Activated T-helper 17 cell treated with anti-CD3 and anti-CD28 coated beads, Interleukin-2, amount 50 U/mL, for 72 hours (primary cell): ENCODE data around the gene HLF. TPM values are rescaled to one million over a fixed set of nuclear protein-coding genes. Genes with fewer than 3 reads are reported as not detected.
A peak's percentile ranks its signal among the peaks of the same experiment; 100 is the strongest.

ENCODE experiments used
- ATAC-seq: fragments of 150-1000 bp; cut with Tn5 transposase; replicated peaks from 2 replicates; pipeline ENCODE4 v1.10.0; 2021; ENCODE audit warnings: mild to moderate bottlenecking, moderate library complexity
- H3K27ac Mint-ChIP-seq: one replicate; pipeline ENCODE4 v1.8.0; 2022; ENCODE audit warnings: mixed read lengths
- H3K27me3 Mint-ChIP-seq: one replicate; pipeline ENCODE4 v1.8.0; 2022; ENCODE audit warnings: mixed read lengths
- H3K36me3 Mint-ChIP-seq: one replicate; pipeline ENCODE4 v1.8.0; 2022; ENCODE audit warnings: low read depth, mild to moderate bottlenecking, mixed read lengths
- H3K4me1 Mint-ChIP-seq: one replicate; pipeline ENCODE4 v1.8.0; 2022; ENCODE audit warnings: mixed read lengths
- H3K4me3 Mint-ChIP-seq: one replicate; pipeline ENCODE4 v1.8.0; 2022; ENCODE audit warnings: mild to moderate bottlenecking, mixed read lengths
- H3K9me3 Mint-ChIP-seq: one replicate; pipeline ENCODE4 v1.8.0; 2022; ENCODE audit warnings: mixed read lengths
- total RNA-seq, 2 donors: library from RNA; stranded (reverse); gene quantifications; one replicate each; pipeline ENCODE4 v1.2.3, GENCODE V29; 2022

The HLF gene
- total RNA-seq, 2 donors from 2014 or later = 21.7 to 46.3 TPM

GRCh38 chr17:55265311-55266021 lies 706 bp downstream of the HLF start:
- H3K4me3 Mint-ChIP-seq = peak overlapping the region; percentile 74
- no peaks in the 10 kb centered on the region for H3K36me3 Mint-ChIP-seq
- peak; percentile 42 for ATAC-seq
- H3K9me3 Mint-ChIP-seq = no peaks in the 10 kb centered on the region
- no peaks in the 10 kb centered on the region for H3K27me3 Mint-ChIP-seq
- H3K27ac Mint-ChIP-seq = no peak overlapping the region
- H3K4me1 Mint-ChIP-seq = peaks cover 17% of the 10 kb centered on the region

- Mint-ChIP-seq H3K4me1 (peaks cover 17% of the 10 kb centered on the region), H3K9me3 (no peaks in the 10 kb centered on the region), H3K36me3 (no peaks in the 10 kb centered on the region), H3K27me3 (no peaks in the 10 kb centered on the region), H3K4me3 (peak overlapping the region; percentile 74), H3K27ac (no peak overlapping the region)
- no peak for ATAC-seq
These were observed 1.5 kb downstream of the HLF start for GRCh38 chr17:55266051-55266957.

GRCh38 chr17:55266958-55267688 lies 2.4 kb downstream of the HLF start:
- peak overlapping the region; percentile 74 for H3K4me3 Mint-ChIP-seq
- no peak for ATAC-seq
- no peak overlapping the region for H3K27ac Mint-ChIP-seq
- no peaks in the 10 kb centered on the region for H3K9me3 Mint-ChIP-seq
- no peaks in the 10 kb centered on the region for H3K36me3 Mint-ChIP-seq
- H3K4me1 Mint-ChIP-seq = peaks cover 22% of the 10 kb centered on the region
- no peaks in the 10 kb centered on the region for H3K27me3 Mint-ChIP-seq

GRCh38 chr17:55267777-55268648 lies 3.3 kb downstream of the HLF start:
- Mint-ChIP-seq H3K9me3 (no peaks in the 10 kb centered on the region), H3K27me3 (no peaks in the 10 kb centered on the region), H3K27ac (no peak overlapping the region), H3K4me3 (peak overlapping the region; percentile 5), H3K4me1 (peaks cover 29% of the 10 kb centered on the region), H3K36me3 (no peaks in the 10 kb centered on the region)
- no peak for ATAC-seq

- Mint-ChIP-seq H3K27me3 (no peaks in the 10 kb centered on the region), H3K27ac (no peak overlapping the region), H3K4me1 (peaks cover 32% of the 10 kb centered on the region), H3K4me3 (peak overlapping the region; percentile 5), H3K36me3 (no peaks in the 10 kb centered on the region), H3K9me3 (no peaks in the 10 kb centered on the region)
- ATAC-seq = no peak
These were observed 4.1 kb downstream of the HLF start for GRCh38 chr17:55268649-55269480.

- Mint-ChIP-seq H3K27me3 (no peaks in the 10 kb centered on the region), H3K4me3 (no peak overlapping the region), H3K9me3 (no peaks in the 10 kb centered on the region), H3K4me1 (peaks cover 30% of the 10 kb centered on the region), H3K36me3 (peaks cover 5% of the 10 kb centered on the region), H3K27ac (no peak overlapping the region)
- ATAC-seq = no peak
These were observed 5.1 kb downstream of the HLF start for GRCh38 chr17:55269894-55270293.

GRCh38 chr17:55271223-55271571 lies 6.4 kb downstream of the HLF start:
- H3K36me3 Mint-ChIP-seq = peaks cover 5% of the 10 kb centered on the region
- H3K9me3 Mint-ChIP-seq = no peaks in the 10 kb centered on the region
- peaks cover 34% of the 10 kb centered on the region for H3K4me1 Mint-ChIP-seq
- no peak for ATAC-seq
- H3K27ac Mint-ChIP-seq = no peak overlapping the region
- H3K4me3 Mint-ChIP-seq = no peak overlapping the region
- H3K27me3 Mint-ChIP-seq = no peaks in the 10 kb centered on the region

GRCh38 chr17:55271958-55272710 lies 7.4 kb downstream of the HLF start:
- Mint-ChIP-seq H3K4me3 (peak overlapping the region; percentile 29), H3K27ac (peak overlapping the region; percentile 15), H3K4me1 (peaks cover 39% of the 10 kb centered on the region), H3K27me3 (no peaks in the 10 kb centered on the region), H3K9me3 (no peaks in the 10 kb centered on the region), H3K36me3 (peaks cover 5% of the 10 kb centered on the region)
- ATAC-seq = peak; percentile 60

GRCh38 chr17:55272711-55273578 lies 8.2 kb downstream of the HLF start:
- no peak for ATAC-seq
- Mint-ChIP-seq H3K27me3 (no peaks in the 10 kb centered on the region), H3K4me3 (peak overlapping the region; percentile 29), H3K36me3 (peaks cover 5% of the 10 kb centered on the region), H3K27ac (no peak overlapping the region), H3K9me3 (no peaks in the 10 kb centered on the region), H3K4me1 (peaks cover 37% of the 10 kb centered on the region)

- Mint-ChIP-seq H3K9me3 (no peaks in the 10 kb centered on the region), H3K27me3 (no peaks in the 10 kb centered on the region), H3K36me3 (peaks cover 5% of the 10 kb centered on the region), H3K4me3 (no peak overlapping the region), H3K4me1 (peaks cover 35% of the 10 kb centered on the region), H3K27ac (peak overlapping the region; percentile 16)
- no peak for ATAC-seq
These were observed 9.0 kb downstream of the HLF start for GRCh38 chr17:55273579-55274354.

- ATAC-seq = no peak
- Mint-ChIP-seq H3K27me3 (no peaks in the 10 kb centered on the region), H3K9me3 (no peaks in the 10 kb centered on the region), H3K27ac (peak overlapping the region; percentile 16), H3K4me1 (peaks cover 34% of the 10 kb centered on the region), H3K4me3 (no peak overlapping the region), H3K36me3 (peaks cover 5% of the 10 kb centered on the region)
These were observed 9.8 kb downstream of the HLF start for GRCh38 chr17:55274355-55275255.
